T-helper 1 cell treated with Interleukin-12 subunit alpha and Interleukin-12 subunit beta and Interleukin-4 antibody, amounts not matched to agents 30 ng/mL and 1 ng/mL, for 36 hours (primary cell): Measurements from ENCODE around the gene TFDP2. TPM values are rescaled to one million over a fixed set of nuclear protein-coding genes. Genes with fewer than 3 reads are reported as not detected.
"Not testable (repeated sequence)": the region's sequence is repeated elsewhere in the genome, so short reads cannot be mapped to it uniquely, and the experiment has no call there.

ENCODE experiments used
- intact Hi-C: fragments of 100-400 bp; cut with micrococcal nuclease; formaldehyde crosslinking; loops from one replicate; pipeline ENCODE4 v1.15.1; 2024
- total RNA-seq: library from RNA; stranded (reverse); gene quantifications from 2 replicates; pipeline ENCODE4 v1.2.3, GENCODE V29; 2022

The TFDP2 gene
- total RNA-seq, 1 donor from 2014 or later: 28.2 TPM

- intact Hi-C loops: no loop called here
Observed at GRCh38 chr3:141930801-141931200, 218.5 kb downstream of the TFDP2 start.

- intact Hi-C loops: no loop called here
Observed at GRCh38 chr3:141929341-141929995, 219.9 kb downstream of the TFDP2 start.

DNA sequence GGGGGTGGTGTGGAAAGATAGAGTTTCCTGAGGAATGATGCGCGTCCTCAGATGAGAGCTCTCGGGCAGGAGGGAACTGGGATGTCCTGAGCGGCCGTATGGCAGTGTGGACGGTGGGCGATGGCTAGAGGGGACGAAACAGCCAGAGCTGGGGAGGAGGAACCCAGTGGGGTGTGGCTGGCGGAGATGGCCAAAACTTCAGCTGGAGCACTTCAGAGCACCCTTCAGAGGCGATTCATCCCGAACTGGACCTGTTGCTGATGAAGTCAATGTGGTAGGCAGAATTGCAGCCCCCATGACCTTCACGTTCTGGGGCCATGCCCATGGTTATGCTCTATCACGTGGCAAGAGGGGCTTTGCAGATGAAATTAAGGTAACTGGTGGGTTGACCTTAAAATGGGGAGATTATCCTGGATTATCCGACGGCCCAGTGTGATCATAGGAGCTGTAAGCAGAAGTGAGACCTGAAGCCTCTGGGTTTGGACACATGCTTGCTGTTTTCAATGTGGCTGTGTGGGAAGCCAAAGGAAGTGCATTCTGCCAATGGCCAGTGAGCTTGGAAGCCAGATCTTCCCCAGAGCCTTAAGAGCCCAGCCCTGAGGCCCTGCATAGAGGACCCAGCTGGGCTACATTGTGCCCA, 220.6 kb downstream of the TFDP2 start:
- intact Hi-C loops: no loop called here

DNA sequence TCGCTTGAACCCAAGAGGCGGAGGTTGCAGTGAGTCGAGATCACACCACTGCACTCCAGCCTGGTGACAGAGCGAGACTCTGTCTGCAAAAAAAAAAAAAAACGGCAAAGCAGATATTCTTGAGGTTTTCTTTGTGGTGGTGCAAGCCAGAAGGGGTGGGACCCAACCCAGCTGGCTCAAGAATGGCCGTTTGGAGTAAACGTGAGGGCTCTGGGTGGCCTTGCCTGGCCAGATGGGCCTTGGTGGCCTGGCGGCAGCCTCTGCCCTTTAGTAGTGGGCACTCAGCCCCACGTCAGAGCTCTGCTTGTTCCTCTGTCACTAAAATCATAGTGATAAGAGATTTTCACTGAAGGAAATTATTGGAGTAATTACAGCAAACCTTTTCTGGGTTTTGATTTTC, 222.4 kb downstream of the TFDP2 start:
- intact Hi-C loops: no loop called here

DNA sequence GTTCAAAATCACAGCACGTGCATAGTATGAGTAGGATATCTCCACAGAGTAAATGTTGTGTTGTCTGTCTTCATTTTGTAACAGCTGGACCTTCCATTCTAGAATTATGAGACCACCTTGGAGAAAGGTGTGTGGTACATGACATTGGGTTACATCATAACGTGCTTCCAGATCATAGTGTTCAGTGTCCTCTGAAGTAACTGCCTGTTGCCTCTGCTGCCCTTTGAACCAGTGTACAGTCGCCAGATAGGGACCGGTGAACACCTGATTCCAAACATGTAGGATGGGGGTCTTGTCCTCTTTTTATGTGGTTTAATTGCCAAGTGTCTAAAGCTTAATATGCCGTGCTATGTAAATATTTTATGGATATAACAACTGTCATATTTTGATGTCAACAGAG, 223.7 kb downstream of the TFDP2 start:
- intact Hi-C loops: not testable (repeated sequence)

- intact Hi-C loops: no loop called here
Observed at GRCh38 chr3:141921316-141921715, 228.0 kb downstream of the TFDP2 start.

DNA sequence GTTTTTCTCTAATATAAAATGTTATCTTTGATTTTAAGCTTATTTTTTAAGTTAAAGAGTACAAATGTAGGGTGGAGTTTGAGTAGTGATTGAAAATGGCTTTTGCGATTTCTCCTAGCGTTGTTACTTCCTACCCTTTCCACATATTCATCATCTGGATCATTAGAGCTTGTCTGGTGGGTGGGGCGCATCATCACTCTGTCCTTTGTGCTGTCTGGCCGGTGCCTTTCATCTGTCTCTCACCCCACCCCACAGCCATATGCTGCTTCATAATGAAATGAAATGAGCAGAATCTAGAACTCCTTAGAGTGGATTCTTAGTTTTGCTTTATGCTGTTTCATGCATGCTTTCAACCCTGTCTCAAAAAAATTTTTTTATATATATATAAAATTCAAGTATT, 228.6 kb downstream of the TFDP2 start:
- intact Hi-C loops: no loop called here

DNA sequence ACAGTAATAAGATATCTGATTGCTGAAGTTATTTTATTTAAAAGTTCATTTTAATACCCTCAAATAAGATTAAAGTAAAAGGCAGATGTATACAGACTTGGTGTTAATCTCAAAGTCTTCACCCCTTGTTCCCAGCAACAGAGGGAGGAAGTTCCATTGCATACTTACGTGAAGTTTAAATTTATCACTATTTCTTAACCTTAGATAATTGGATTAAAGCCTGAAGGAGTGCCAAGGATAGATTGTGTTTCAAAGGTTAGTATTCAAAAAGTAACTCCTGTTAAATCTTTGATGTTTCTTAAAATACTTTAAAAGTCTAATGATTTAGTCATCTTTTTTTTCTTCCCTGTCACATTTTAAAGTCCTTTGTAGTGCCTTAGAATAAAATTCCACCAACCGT, 233.6 kb downstream of the TFDP2 start:
- intact Hi-C loops: no loop called here

GRCh38 chr3:141915016-141915415, 234.3 kb downstream of the TFDP2 start:
- intact Hi-C loops: no loop called here

DNA sequence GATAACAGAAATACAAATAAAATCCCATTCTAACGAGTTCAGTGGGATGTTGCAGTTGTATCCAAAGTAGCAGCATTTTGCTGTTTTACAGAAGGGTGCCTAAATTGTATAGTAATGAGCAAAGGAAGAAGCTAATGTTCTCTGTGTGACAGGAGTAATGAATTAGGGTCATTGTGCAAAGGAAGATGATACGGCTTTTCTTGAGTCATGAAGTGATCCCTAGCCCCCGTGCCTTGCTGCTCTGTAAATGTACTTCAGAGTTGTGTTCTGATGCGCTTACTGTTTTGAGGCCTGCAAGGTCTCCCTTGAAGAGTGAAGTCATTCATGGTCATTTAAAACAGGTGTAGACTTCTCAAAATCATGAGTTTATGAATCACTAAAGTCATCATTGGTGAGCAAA, 235.0 kb downstream of the TFDP2 start:
- intact Hi-C loops: loop anchor here (5.0 kb wide), 1 partner anchor 602 kb away; no protein-coding TSS in a partner anchor

DNA sequence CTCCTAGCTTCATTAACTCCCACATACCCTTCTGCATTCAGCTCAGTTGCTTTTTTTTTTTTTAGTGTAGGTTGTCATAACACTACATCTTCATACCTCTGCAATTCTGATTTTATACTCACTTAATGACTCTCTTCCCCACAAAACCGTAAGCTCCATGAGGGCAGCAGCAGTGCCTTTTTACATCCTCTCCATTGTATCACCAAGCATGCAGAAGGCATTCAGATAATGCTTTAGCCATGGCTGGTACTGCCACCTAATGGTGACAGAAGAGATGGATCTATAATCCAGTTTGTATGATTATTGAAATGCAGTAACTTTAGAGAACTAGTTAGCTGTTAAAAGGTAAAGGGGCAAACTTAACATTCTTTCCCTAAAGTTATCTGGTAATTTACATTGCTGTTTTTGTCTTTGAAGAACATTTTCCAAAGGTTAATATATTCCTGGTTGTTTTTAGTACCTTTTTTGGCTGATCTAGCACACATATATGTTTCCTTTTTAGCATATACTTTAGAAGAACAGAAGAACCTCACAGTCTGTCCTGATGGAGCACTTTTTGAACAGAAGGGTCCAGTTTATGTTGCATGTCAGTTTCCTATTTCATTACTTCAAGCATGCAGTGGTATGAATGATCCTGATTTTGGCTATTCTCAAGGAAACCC, 236.1 kb downstream of the TFDP2 start:
- intact Hi-C loops: loop anchor here (1.0 to 5.0 kb wide), 7 partner anchors 38 to 601 kb away; partner anchors contain the start of gene RNF7

GRCh38 chr3:141909986-141910385, 239.4 kb downstream of the TFDP2 start:
- intact Hi-C loops: loop anchor here (5.0 kb wide), 1 partner anchor 598 kb away; no protein-coding TSS in a partner anchor

GRCh38 chr3:141909408-141909807, 239.9 kb downstream of the TFDP2 start:
- intact Hi-C loops: no loop called here

DNA sequence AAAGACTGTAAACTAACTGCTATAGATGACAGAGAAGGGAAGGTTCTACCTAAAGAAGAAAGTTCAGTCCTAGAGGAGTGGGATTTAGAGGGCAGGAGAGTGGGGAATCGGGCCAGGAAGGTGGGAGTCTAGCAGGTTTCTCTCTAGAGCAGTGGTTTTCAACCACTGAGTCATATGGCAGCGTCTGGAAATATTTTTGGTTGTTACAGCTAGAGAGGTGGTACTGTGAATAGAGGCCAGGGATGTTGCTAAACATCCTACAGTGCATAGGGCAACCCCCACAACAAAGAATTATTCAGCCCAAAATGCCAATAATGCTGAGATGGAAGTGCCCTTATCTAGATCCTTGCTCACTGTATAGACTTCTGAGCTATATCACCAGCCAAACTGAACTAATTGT, 244.2 kb downstream of the TFDP2 start:
- intact Hi-C loops: no loop called here

GRCh38 chr3:141904203-141904602, 245.1 kb downstream of the TFDP2 start:
- intact Hi-C loops: no loop called here

- intact Hi-C loops: no loop called here
Observed at GRCh38 chr3:141901914-141902313, 247.4 kb downstream of the TFDP2 start.

DNA sequence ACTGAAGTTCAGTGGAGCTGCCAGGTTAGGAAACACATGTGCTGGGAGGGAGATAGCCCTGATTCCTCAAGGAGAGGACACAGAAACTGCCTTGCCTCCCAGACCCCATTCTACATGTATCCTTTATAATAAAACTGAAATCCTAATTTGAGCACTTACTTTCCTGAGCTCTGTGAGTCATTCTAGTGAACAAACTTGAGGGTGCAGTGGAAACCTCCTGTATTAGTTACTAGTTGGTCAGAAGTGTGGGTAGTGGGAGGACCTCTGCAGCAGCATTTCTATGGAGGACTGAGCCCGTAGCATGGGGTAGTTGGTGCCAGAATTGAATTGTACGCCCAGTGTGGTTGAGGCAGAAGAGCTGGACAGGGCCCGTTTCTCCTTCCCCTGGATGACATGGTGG, 249.0 kb downstream of the TFDP2 start:
- intact Hi-C loops: no loop called here

DNA sequence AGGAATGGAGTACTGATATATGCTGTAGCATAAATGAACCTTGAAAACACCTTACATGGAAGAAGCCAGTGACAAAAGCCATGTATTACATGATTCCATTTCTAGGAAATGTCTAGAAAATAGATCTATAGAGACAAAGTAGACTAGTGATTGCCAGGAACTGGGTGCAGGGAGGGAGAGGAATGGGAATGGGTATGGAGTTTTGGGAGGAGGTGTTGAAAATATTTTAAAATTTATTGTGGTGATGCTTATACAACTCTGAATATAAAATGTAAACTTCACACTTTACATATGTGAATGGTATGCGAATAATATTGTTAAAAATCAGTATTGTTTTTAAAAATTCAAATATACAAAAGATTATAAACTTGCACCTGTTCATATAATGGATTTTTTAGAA, 250.4 kb downstream of the TFDP2 start:
- intact Hi-C loops: no loop called here

DNA sequence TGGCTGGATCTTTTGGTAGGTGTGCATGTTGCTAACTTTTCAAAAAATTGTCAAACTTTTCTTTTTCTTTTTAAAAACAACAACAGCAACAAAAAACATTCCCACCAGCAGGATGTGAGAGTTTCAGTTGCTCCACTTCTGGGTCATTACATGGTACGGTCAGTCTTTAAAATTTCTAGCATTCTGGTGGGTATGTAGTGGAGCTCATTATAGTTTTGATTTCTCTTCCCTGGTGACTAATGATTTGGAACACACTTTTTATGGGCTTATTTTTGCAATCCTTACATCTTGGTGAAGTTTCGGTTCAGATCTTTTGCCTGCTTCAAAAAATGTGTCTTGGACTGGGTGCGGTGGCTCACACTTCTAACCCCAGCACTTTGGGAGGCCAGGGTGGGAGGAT, 253.6 kb downstream of the TFDP2 start:
- intact Hi-C loops: no loop called here

- intact Hi-C loops: no loop called here
Observed at GRCh38 chr3:141894524-141895176, 254.7 kb downstream of the TFDP2 start.
